ENCODE data around the gene SVOP.

SVOP gene

GRCh38 chr12:108947097-108947496 is 73.8 kb downstream of the SVOP start:
- no peaks in the 10 kb centered on the region for H3K36me3 Mint-ChIP-seq (ENCODE audit: low read depth)

GRCh38 chr12:108940138-108940537 is 80.7 kb downstream of the SVOP start:
- no peak for TF ChIP-seq CTCF (IDR thresholded peaks at IDR 0.05)
- Mint-ChIP-seq H3K27me3 (ENCODE audit: low read depth, poor library complexity) (peaks cover 16% of the 10 kb centered on the region), H3K36me3 (ENCODE audit: low read depth) (no peaks in the 10 kb centered on the region), H3K9me3 (no peaks in the 10 kb centered on the region), H3K27ac (no peak overlapping the region), H3K4me1 (no peaks in the 10 kb centered on the region), H3K4me3 (no peak overlapping the region)
- no peak for DNase-seq

More at GRCh38 chr12:108947097-108947496, 73.8 kb downstream of the SVOP start:
- no peak overlapping the region for H3K27ac Mint-ChIP-seq
- TF ChIP-seq CTCF (IDR thresholded peaks at IDR 0.05): no peak
- DNase-seq: no peak
- H3K9me3 Mint-ChIP-seq: peaks cover 29% of the 10 kb centered on the region
- H3K4me1 Mint-ChIP-seq: no peaks in the 10 kb centered on the region
- H3K27me3 Mint-ChIP-seq (ENCODE audit: low read depth, poor library complexity): peaks cover 19% of the 10 kb centered on the region
- H3K4me3 Mint-ChIP-seq: no peak overlapping the region

- no peak overlapping the region for H3K27ac Mint-ChIP-seq
- no peaks in the 10 kb centered on the region for H3K4me1 Mint-ChIP-seq
- no peak overlapping the region for H3K4me3 Mint-ChIP-seq
- no peak for DNase-seq
- H3K36me3 Mint-ChIP-seq (ENCODE audit: low read depth): no peaks in the 10 kb centered on the region
- TF ChIP-seq CTCF (IDR thresholded peaks at IDR 0.05): no peak
- H3K27me3 Mint-ChIP-seq (ENCODE audit: low read depth, poor library complexity): peaks cover 16% of the 10 kb centered on the region
- H3K9me3 Mint-ChIP-seq: no peaks in the 10 kb centered on the region
Observed at GRCh38 chr12:108939594-108939993, 81.3 kb downstream of the SVOP start.

GRCh38 chr12:108938247-108938924 is 82.5 kb downstream of the SVOP start:
- Mint-ChIP-seq H3K27me3 (ENCODE audit: low read depth, poor library complexity) (peaks cover 16% of the 10 kb centered on the region), H3K9me3 (no peaks in the 10 kb centered on the region), H3K36me3 (ENCODE audit: low read depth) (no peaks in the 10 kb centered on the region), H3K4me3 (no peak overlapping the region), H3K27ac (no peak overlapping the region), H3K4me1 (no peaks in the 10 kb centered on the region)
- no peak for TF ChIP-seq CTCF (IDR thresholded peaks at IDR 0.05)
- DNase-seq: no peak

- DNase-seq: no peak
- Mint-ChIP-seq H3K4me3 (no peak overlapping the region), H3K9me3 (no peaks in the 10 kb centered on the region), H3K4me1 (peaks cover under 1% of the 10 kb centered on the region), H3K36me3 (ENCODE audit: low read depth) (no peaks in the 10 kb centered on the region), H3K27ac (no peak overlapping the region), H3K27me3 (ENCODE audit: low read depth, poor library complexity) (peaks cover 11% of the 10 kb centered on the region)
- TF ChIP-seq CTCF (IDR thresholded peaks at IDR 0.05): no peak
Observed at GRCh38 chr12:108935159-108935763, 85.6 kb downstream of the SVOP start.

- TF ChIP-seq CTCF (IDR thresholded peaks at IDR 0.05): no peak
- no peak overlapping the region for H3K27ac Mint-ChIP-seq
- no peaks in the 10 kb centered on the region for H3K9me3 Mint-ChIP-seq
- DNase-seq: no peak
- H3K4me3 Mint-ChIP-seq: no peak overlapping the region
- peaks cover 17% of the 10 kb centered on the region for H3K27me3 Mint-ChIP-seq (ENCODE audit: low read depth, poor library complexity)
- no peaks in the 10 kb centered on the region for H3K36me3 Mint-ChIP-seq (ENCODE audit: low read depth)
- peaks cover 5% of the 10 kb centered on the region for H3K4me1 Mint-ChIP-seq
Observed at GRCh38 chr12:108933949-108934348, 86.9 kb downstream of the SVOP start.

All from nephron progenitor cell (in vitro differentiated cells).